ENCODE results near the gene CHTF18.
A peak's percentile ranks its signal among the peaks of the same experiment; 100 is the strongest.
"Not testable (repeated sequence)": the region's sequence is repeated elsewhere in the genome, so short reads cannot be mapped to it uniquely, and the experiment has no call there.

Gene CHTF18

GRCh38 chr16:776298-776697, 12.1 kb upstream of the CHTF18 start:
- DNase-seq (ENCODE audit: low read depth in 2 of 2), result not testable (repeated sequence)

GRCh38 chr16:776824-777223, 11.6 kb upstream of the CHTF18 start:
- DNase-seq (ENCODE audit: low read depth in 2 of 2), result no peak

GRCh38 chr16:777826-778225, 10.6 kb upstream of the CHTF18 start:
- DNase-seq (ENCODE audit: low read depth in 2 of 2), result no peak

GRCh38 chr16:778447-778846, 10.0 kb upstream of the CHTF18 start:
- no peak for DNase-seq (ENCODE audit: low read depth in 2 of 2)

GRCh38 chr16:778909-779527, 9.4 kb upstream of the CHTF18 start:
- no peak for DNase-seq (ENCODE audit: low read depth in 2 of 2)

GRCh38 chr16:779561-779960, 8.9 kb upstream of the CHTF18 start:
- DNase-seq (ENCODE audit: low read depth in 2 of 2), result no peak

GRCh38 chr16:780296-780695, 8.1 kb upstream of the CHTF18 start:
- no peak for DNase-seq (ENCODE audit: low read depth in 2 of 2)

- DNase-seq (ENCODE audit: low read depth in 2 of 2), result no peak
Measured at GRCh38 chr16:781346-782010, 6.9 kb upstream of the CHTF18 start.

GRCh38 chr16:782258-782657, 6.2 kb upstream of the CHTF18 start:
- DNase-seq (ENCODE audit: low read depth in 2 of 2), result no peak

- no peak for DNase-seq (ENCODE audit: low read depth in 2 of 2)
Measured at GRCh38 chr16:782766-783403, 5.5 kb upstream of the CHTF18 start.

GRCh38 chr16:783404-784161, 4.8 kb upstream of the CHTF18 start:
- no peak for DNase-seq (ENCODE audit: low read depth in 2 of 2)

- DNase-seq (ENCODE audit: low read depth in 2 of 2), result no peak
Measured at GRCh38 chr16:784431-784830, 4.0 kb upstream of the CHTF18 start.

- peak; percentile 62 to 74 for DNase-seq (ENCODE audit: low read depth in 2 of 2)
Measured at GRCh38 chr16:785563-786535, 2.6 kb upstream of the CHTF18 start.

GRCh38 chr16:787321-787966, 976 bp upstream of the CHTF18 start:
- no peak for DNase-seq (ENCODE audit: low read depth in 2 of 2)

GRCh38 chr16:787978-788398, 432 bp upstream of the CHTF18 start, which contains the start of gene RPUSD1:
TSS of gene RPUSD1 (minus strand) at chr16:788381. CDS start at chr16:787737, 644 bp downstream.
- no peak for DNase-seq (ENCODE audit: low read depth in 2 of 2)

- no peak for DNase-seq (ENCODE audit: low read depth in 2 of 2)
Measured at GRCh38 chr16:789191-789850, 901 bp downstream of the CHTF18 start.

- no peak for DNase-seq (ENCODE audit: low read depth in 2 of 2)
Measured at GRCh38 chr16:790086-790485, 1.7 kb downstream of the CHTF18 start.

GRCh38 chr16:791131-791530, 2.7 kb downstream of the CHTF18 start:
- no peak for DNase-seq (ENCODE audit: low read depth in 2 of 2)

- no peak for DNase-seq (ENCODE audit: low read depth in 2 of 2)
Measured at GRCh38 chr16:792221-792995, 4.0 kb downstream of the CHTF18 start.
